GM19455 (cell line): ENCODE results near the gene CAMK2N2.
A peak's percentile ranks its signal among the peaks of the same experiment; 100 is the strongest.
"Not testable (repeated sequence)": the region's sequence is repeated elsewhere in the genome, so short reads cannot be mapped to it uniquely, and the experiment has no call there.

Experiments used
- ATAC-seq: cut with Tn5 transposase; IDR thresholded peaks from one replicate; pipeline ENCODE4 v1.9.1; 2021; ENCODE audit not compliant: unreplicated experiment

The CAMK2N2 gene

DNA sequence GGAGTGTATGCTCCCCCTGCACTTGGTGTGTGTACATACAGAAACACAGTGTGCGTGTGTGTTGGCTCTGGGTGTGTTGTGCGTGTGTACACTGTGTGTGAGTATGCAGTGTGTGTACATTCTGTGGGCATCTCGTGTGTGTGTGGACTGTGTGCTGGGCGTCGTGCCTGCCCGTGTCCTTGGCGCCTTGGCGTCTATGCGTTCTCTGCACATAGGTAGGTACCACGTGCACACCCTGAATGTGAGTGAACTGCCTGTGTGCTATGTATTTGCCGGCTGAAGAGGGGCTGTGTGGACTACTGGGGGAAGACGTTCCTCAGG lies 14.0 kb upstream of the CAMK2N2 start:
- no peak for ATAC-seq

DNA sequence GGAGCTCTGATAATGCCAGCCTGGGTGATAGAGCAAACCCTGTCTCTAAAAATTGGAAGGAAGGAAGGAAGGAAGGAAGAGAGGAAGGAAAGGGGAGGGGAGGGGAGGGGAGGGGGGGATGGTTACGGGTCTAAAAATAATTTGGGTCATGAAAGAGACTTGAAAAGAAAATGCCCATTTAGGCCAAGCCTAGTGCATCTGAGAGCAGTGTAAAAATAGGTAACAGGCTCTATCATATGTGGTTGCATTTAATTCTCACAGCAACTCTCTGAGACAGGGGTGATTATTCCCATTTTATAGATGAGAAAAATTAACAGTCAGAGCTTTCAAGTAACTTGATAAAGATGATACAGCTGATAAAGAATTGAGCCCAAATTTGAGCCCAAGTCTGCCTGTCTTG lies 10.9 kb upstream of the CAMK2N2 start:
- ATAC-seq, result no peak

DNA sequence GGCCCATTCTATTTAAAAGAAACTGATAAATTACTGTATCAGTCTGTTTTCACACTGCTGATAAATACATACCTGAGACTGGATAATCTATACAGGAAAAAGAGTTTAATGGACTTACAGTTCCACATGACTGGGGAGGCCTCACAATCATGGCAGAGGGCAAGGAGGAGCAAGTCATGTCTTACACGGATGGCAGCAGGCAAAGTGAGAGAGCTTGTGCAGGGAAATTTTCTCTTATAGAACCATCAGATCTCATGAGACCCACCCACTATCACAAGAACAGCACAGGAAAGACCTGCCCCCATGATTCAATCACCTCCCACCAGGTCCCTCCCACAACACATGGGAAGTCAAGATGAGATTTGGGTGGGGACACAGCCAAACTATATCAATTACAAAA lies 5.9 kb upstream of the CAMK2N2 start:
- not testable (repeated sequence) for ATAC-seq

DNA sequence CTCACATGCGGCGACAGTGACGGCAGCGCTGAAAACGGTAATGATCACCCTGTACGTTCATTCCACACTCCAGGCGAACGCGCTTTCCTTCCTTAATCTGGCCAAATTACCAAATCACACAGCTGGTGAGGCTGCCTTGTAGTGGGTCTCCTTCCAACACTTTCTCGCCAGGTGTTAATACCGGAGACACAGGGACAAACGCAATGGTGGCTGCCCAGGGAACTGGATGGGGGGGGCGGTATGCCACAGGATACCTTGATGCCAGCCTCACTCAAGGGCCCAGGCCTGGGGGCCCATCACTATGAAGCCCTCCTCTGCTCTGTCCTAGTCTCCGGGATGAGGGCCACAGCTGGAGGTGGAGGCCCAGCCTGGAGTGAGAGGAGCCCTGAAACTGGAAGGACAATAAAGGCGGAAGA lies 1.4 kb upstream of the CAMK2N2 start:
- ATAC-seq, result no peak

DNA sequence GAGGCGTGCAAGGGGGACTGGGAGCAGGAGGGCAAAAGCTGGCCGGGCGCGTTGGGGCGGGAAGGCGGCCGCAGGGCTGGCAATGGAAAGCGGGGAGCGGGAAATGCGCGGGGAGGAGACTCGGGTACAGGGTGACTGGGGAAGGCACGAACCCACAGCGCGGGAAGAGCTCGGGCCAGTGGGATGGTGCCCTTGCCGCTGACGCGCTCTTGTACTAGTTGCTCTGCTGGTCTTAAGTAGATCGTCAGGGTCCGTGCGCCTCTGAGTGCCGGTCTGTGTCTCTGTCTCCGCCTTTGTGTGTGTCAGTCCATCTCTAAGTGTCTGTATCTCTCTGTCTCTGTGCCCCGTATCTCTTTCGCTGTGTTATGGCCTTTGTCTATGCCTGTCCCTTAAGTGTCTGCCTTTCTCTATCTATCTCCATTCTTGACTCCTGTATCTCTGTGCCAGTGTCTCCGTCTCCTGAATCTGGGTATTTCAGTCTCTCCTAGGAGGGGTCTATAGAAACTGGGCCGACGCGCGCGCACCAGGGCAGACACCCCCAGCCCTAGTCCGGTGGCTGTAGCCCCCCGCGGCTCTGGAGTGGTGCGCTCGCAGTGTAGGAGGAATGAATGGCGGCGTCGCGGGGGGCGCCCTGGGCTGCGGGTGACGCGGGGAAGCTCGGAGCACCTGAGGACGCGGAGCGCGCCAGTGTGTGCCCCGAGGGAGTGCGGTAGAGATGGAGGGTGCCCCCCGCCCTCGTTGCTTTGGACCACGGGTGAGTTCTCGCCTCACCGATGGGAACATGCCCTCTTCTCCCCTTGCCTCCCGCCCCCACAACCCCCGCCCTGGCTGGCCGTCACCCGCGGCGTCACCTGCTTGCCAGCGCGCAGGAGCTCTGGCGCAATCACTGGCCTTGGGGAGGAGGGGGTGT lies 756 bp upstream of the CAMK2N2 start:
- ATAC-seq, result no peak

DNA sequence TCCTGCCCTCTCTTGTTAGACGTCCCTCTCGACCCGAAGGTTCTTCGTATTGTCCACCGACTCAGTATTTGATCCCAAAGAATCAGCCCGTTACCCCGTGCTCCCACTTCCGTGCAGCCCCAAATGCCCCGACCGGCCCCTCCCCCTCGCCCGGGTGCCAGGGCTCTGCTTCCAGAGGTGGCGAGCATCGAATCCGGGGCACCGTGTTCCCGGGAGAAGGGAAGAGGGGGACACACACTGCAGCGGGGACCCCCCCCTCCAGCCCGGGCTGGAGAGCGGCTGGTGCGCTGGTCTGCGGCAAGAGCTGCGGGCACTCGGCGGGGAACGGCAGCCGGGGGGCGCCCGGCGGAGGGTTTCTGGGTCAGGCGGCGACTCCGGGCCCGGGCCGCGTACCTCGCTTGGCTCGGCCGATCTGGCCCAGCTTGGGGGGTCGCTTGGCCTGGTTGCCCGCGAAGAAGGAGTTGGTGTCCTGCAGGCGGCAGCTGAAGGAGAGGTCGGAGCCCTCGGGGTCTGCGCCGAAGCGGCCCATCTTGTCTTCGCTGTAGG lies 556 bp downstream of the CAMK2N2 start:
- ATAC-seq, result no peak

DNA sequence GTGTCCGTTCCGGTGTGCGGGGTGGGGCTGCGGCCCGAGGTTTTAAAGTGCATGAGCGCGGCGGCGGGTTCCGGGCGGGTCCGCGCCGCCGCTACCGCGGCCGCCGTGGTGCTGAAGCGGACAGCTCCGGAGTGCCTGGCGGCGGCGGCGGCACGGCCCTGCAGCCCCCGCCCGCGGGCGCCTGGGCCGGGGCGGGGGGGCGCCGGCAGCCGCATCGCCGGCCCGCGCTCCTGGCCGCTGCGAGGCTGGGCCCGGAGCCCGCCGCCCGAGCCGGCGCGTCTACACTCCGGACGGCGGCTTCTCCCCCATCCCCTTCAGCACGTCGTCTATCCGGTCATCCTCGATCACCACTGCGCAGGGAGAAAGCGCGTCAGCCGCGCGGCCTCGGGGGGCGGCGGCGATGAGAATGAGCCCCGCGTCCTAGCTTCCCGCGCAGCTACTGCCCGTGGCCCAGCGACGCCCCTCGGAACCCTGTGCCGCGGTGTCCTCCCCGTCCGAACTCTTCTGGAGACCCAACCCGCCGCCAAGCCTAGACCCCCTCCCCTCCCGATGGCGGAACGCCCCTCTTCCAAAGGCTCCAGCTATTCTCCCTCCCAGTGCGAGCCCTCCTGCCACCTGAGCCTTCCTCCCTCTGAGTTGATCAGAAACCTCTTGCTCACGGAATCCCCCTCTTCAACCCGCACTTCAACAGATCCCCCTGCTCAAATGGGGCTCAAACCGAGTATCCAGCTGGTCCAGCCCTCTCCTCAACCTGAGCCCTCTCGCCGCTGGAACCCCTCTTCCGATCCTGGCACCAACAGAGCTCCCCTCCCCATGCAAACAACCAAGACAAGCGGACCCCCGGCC lies 1.3 kb downstream of the CAMK2N2 start:
- ATAC-seq, result no peak

DNA sequence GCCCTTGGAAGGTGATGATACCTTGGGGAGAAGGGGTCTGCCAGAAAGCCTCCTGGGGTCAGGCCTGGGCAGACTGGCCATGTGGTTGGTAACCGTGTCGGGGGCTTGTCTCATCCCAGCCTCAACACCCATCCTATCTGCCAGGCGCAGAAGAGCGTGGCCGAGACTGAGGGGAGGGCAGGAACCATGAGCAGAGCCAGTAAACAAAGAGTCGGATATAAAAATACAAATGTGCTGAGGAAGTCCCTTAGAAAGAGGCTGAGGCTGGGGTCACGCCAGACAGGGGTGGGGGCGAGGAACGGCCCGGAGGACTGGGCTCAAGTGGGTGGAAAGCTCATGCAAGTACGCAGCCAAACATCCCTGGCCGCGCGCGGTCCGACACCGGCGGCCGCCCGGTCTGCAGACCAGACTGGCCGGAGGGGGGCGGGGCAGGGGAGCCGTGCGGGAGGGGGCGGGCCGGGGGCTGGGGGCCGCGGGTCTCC lies 1.9 kb downstream of the CAMK2N2 start:
- no peak for ATAC-seq

DNA sequence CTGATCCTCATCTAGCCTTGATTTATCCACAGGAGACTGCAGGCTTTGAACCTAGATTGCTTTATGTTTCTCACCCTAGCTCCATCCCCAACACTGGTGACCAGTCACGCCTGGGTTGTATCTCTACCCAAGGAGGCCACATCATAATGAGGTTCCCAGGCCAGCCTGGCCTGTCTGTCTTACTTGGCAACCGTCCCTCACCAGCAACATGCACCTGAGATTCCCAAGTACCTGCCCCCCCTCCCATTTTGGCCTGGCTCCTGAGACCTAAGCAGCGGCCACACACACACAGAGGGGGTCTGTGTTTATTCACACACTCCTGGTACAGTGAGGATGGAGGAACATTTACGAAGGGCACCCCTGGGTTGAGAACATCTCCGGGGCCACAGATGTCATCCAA lies 2.4 kb downstream of the CAMK2N2 start:
- no peak for ATAC-seq

DNA sequence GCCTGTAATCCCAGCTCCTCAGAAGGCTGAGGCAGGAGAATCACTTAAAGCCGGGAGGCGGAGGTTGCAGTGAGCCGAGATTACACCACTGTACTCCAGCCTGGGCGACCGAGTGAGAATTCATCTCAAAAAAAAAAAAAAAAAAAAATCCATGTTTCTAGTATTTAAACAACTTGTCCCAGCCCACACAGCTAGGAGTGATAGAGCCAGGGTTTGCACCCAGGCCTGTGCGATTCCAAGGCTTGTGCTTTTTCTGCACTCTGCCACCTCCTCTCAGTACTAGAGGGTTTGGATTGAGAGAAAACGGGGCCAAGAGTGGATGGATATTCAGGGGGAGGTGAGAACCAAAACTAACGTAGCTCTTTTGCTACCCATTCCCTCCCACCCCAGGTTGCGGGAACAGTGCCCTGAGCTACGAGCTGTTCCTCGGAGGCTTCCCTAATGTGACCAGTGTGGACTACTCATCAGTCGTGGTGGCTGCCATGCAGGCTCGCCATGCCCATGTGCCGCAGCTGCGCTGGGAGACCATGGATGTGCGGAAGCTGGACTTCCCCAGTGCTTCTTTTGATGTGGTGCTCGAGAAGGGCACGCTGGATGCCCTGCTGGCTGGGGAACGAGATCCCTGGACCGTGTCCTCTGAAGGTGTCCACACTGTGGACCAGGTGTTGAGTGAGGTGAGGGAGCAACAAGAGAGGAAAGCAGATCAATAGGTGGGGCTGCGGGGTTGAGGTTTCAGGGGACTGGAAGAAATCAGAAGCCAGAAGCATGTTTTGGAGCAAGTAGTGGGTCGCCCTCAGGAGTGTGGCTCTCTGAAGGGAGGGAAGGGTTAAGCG lies 4.1 kb downstream of the CAMK2N2 start:
- ATAC-seq, result no peak

DNA sequence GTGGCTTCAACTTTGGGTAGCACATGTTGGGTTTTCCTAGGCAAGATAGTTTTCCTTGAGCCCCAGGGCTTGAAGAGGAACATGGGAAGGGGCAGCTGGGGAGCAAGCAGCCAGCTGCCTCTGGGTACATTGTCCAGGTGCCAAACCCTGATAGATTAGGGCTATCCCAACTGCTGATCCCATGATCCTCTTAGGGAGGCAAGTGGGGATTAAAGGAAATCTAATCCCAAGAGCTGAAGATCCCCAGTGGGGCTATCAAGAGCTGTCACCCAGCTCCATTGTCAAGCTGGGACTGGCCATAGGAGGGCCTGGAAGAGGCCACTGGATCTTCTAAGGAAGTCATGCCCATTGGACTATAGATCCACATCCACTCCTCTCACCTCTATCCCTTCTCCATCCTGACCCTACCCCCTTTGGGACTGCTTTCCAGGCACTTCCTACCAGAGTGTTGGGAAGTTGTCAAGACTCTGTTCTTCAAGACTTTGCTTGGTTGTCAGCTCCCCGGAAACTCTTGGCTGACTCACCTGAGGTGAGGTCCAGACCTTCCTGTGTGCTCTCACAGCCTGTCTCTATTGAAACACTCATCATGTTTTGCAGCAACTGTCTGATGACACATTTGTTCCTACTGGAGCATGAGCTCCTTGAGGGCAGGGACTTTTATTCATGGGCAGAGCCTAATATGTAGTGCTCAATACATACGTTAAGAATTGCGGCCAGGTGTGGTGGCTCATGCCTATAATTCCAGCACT lies 5.9 kb downstream of the CAMK2N2 start:
- ATAC-seq, result no peak

DNA sequence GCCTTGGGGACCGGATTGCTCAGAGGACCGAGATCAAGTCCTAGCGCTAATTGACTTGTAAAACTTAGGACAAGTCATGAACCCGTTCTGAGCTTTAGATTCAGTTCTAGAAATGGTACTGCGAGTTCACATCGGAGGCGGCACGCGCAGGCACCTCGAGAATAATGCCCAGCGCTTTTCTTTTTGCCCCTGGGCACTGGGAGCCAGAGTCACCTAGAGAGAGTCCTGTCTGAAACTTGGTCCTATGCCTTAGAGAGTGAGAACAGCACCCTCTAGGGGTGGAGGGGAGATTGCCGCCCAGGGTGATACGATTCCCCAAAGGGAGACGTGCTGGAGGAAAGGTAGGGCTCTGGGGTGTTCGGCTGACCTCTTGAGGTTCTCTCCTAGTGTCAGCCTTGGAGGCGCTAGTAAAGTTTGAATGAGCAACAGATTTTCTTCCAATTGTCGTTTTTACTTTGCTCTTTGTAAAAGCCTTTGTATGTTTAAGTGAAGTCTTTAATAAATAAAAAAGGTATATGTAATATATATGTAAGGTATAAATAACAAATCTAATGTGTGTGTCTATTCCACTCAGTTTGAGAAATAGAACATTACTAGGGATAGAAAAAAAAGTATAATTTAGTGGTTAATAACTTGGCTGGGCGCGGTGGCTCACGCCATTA lies 11.1 kb downstream of the CAMK2N2 start:
- peak; percentile 66 for ATAC-seq

DNA sequence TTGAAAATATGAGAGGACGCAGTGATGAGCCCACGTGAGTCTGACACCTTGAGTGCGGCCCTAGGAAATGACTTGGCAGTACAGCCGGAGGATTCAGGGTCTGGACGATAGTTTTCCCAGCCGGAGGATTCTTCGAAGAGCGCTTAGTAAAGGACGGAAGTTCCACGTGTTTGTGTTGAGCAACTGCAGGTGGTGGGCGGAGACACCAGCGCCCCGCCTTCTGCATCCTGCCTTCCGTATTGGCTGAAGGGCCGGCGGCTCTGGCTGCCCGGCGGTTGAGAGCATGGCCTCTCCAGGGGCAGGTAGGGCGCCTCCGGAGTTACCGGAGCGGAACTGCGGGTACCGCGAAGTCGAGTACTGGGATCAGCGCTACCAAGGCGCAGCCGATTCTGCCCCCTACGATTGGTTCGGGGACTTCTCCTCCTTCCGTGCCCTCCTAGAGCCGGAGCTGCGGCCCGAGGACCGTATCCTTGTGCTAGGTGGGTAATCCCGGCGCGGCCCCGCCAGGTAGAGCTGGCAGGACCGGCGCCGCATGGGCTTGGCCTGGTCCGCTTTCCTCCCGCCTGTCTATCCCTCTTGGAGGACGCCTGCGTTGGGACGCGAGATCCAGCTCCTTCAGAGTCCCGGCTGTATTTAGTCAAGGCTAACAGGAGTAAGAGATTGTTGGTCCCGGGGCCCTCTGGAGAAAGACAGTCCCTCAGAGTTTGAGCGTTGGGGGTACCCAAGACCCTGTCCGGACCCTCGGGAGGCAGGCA lies 11.8 kb downstream of the CAMK2N2 start, which contains the start of gene EEF1AKMT4:
Gene EEF1AKMT4, plus strand, starts transcription at position 261 of the 755 bp plus-strand sequence. Its CDS starts 23 bp downstream, at position 284.
- ATAC-seq, result peak; percentile 91

DNA sequence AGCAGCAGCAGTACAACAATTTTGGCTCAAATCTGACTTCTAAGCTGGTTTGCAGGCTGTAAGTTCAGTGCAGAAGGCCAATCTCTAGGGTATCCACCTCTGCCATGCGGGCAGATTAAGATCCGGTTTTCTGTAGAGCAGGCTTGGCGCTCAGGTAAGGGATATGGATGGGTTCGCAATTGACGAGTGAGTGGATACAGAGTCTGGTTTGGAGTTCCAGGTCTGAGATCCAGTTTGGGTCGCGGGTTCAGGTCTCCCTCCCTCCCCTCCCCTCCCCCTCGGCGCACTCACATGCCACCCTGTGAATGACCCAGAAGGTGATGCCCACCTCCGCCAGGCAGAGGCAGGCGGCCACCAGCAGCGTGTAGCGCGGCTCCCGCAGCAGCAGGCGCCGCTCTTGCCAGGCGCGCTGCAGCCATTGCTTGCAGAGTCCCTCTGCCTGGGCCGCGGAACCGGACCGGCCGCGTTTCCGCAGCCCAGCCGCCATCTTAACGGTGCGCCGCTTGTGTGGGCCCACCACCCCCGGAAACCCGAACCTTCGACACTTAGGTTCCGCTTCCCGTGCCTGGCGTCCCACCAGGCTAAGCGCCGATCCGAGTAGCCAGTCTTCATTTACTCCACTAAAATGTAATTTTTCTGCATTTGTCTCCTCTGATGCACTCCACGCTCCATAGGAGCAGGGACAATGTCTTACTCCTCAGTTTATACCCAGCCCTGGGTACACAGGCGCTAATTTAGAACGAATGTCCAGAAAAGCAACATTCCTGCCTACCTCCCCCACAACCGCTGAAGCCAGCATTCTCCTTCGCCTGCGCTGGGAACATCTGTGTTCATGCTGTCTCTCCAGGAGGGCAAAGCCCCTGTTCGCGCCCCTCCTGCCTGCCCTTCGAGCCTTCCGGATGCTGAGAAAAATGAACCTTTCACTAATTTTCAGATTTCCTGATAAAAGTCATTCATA lies 12.6 kb downstream of the CAMK2N2 start, which contains the start of gene ALG3:
Gene ALG3, minus strand, starts transcription at position 509 of the 958 bp plus-strand sequence. Its CDS starts 22 bp downstream, at position 487.
- ATAC-seq, result peak; percentile 42

DNA sequence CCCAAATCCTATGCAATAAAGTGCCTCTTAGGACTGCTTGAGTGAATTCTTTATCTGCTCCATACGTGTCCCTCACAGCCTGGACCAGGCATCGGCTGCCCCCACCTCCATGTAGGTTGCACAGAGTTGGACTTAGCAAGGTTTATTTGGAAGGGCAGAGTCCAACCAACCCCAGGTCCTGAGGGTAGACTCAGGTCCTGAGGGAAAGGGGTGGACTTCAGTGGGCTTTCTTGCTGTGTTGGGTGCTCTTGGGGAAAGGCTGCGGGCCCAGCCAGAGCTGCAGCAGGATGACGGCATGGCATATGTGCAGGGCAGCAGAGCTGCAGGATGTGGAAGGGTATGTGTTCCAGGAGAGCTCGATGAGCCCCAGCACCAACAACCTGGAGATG lies 19.1 kb downstream of the CAMK2N2 start:
- no peak for ATAC-seq

DNA sequence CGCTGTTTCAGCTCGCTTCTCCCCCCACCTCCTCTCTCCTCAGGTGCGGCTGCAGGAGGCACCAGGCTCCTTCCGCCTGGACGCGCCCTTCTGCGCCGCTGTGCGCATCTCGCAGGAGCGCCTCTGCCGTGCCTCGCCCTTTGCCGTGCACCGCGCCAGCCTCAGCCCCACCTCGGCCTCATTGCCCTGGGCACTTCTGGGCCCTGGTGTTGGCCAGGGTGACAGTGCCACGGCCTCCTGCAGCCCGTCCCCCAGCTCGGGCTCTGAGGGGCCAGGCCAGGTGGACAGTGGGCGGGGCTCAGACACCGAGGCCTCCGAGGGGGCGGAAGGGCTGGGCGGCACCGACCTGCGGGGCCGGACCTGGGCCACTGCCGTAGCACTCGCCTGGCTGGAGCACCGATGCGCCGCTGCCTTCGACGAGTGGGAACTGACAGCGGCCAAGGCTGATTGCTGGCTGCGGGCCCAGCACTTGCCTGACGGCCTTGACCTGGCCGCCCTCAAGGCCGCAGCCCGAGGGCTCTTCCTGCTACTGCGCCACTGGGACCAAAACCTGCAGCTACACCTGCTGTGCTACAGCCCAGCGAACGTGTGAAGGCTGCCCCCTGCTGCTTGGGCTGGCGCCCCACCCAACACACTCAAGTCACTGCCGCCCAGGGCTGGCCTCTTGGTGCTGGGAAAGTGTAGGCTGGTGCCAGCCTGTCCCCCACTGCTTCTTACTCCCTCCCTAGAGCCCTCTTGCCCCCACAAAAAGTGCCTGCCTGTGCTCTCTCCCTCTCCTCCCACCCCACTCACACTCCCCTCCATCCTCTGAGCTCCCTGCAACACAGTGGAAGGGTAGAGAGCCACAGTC lies 19.7 kb downstream of the CAMK2N2 start:
- no peak for ATAC-seq

DNA sequence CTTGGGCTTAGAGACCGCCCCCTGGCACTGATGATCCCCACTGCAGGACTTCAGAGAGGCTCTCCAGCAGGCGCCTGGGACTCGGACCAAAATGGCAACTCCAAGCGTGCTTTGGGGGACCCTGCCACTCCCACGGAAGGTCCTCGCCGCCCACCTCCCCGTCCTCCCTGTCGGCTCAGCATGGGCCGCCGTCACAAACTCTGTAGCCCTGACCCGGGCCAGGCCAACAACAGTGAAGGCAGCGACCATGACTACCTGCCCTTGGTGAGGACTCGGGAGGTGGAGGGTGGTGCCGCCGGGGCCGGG lies 20.3 kb downstream of the CAMK2N2 start:
- ATAC-seq, result no peak
